HFF-Myc (cell line): ENCODE measurements around the gene SCARF2.
"Not testable (repeated sequence)": the region's sequence is repeated elsewhere in the genome, so short reads cannot be mapped to it uniquely, and the experiment has no call there.

Experiments used
- DNase-seq: peaks from one replicate; pipeline ENCODE4 v3.0.0-alpha.2; 2011; ENCODE audit warnings: low read depth; ENCODE audit errors: extremely low read depth
- H3K4me3 ChIP-seq: replicated peaks from 2 replicates; pipeline ENCODE4 v1.5.1; 2011; ENCODE audit warnings: low read depth, mild to moderate bottlenecking, control low read depth, low read length
- TF ChIP-seq, protein P1 (sequence below): IDR thresholded peaks from 2 replicates; pipeline ENCODE4 v1.5.1; 2012; ENCODE audit warnings: mild to moderate bottlenecking, low read depth, low read length, control low read depth; ENCODE audit errors: missing control alignments

SCARF2 gene

GRCh38 chr22:20395907-20396287, 41.7 kb downstream of the SCARF2 start:
- peak overlapping the region; percentile 64 for H3K4me3 ChIP-seq
- DNase-seq, result no peak
- TF ChIP-seq, protein P1, sequence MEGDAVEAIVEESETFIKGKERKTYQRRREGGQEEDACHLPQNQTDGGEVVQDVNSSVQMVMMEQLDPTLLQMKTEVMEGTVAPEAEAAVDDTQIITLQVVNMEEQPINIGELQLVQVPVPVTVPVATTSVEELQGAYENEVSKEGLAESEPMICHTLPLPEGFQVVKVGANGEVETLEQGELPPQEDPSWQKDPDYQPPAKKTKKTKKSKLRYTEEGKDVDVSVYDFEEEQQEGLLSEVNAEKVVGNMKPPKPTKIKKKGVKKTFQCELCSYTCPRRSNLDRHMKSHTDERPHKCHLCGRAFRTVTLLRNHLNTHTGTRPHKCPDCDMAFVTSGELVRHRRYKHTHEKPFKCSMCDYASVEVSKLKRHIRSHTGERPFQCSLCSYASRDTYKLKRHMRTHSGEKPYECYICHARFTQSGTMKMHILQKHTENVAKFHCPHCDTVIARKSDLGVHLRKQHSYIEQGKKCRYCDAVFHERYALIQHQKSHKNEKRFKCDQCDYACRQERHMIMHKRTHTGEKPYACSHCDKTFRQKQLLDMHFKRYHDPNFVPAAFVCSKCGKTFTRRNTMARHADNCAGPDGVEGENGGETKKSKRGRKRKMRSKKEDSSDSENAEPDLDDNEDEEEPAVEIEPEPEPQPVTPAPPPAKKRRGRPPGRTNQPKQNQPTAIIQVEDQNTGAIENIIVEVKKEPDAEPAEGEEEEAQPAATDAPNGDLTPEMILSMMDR, result no peak

DNA sequence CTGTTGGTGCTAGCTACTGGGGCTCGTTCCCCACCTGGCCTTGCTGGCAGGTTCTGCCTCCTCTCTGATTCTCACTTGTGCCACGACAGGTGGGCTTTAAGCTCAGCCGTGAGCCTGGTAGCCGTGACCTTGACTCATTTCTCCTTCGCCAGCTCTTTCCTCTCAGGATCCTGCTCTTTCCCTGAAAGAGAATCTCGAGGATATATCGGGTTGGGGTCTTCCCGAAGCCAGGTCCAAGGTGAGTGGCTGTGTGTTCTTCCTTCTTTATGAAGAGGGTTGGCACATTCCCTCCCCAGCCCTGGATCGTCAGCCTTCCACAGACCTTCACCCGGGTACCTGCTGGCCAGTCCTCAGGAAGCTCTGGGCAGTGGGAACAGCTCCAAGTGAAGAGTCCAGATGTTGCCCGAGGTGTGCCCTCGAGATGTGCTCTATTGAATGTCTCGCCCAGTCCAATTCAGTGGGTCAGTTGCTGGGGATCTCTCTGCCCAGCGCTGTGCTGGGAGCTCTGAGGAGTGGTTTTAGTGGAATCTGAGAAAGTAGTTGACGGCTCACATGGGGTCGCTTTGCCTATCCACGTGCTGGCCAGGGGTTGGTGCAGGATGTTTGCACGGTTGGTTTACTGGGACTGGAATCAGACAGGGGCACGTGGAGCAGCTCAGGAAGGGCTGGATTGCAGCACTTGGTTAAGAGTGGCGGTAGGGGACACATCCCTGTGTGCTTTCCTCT, 42.3 kb downstream of the SCARF2 start:
- no peak for DNase-seq
- TF ChIP-seq, protein P1, result no peak
- H3K4me3 ChIP-seq, result peak overlapping the region; percentile 64

DNA sequence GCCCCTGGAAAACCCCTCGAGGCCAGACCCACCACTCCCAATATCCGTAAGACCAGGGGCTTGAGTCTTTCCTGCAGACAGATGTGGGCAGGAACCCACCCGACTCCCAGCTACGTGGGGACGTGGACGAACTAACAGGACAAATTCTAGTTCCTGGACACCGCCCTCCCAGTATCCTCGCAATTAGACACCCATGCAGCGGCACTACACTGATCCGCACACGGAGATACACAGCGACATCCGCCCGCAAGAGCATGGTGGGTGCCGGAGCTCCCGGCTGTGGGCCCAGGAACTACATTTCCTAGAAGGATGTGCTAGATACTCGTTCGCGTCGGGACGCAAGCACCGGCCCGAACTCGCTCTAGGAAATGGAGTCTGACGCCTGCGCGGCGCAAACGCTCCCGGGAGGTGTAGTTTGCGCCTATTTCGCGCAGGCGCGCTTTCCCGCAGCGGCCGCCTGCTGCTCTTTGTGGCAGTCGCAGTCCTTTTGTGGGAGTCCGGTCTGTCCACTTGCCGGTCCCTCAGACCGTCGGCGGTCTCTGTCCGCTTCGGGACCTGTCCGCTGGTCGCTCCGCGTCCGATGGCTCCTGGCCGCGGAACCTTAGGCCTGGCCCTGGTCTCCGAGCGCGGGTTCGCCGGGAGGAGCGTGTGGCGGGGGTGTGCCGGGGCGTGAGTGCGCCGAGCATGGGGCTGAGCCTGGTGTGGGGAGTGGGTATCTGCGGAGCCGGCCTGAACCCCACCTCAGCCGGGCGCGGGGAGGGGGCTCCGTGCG, 43.7 kb downstream of the SCARF2 start, which contains the start of gene ZNF74:
Gene ZNF74, plus strand, starts transcription at position 447 of the 772 bp plus-strand sequence. CDS start 478 bp downstream, outside the sequence.
- DNase-seq, result peak; percentile 77
- TF ChIP-seq, protein P1, result no peak
- peak within 1 kb of the TSS; percentile 64 for H3K4me3 ChIP-seq

DNA sequence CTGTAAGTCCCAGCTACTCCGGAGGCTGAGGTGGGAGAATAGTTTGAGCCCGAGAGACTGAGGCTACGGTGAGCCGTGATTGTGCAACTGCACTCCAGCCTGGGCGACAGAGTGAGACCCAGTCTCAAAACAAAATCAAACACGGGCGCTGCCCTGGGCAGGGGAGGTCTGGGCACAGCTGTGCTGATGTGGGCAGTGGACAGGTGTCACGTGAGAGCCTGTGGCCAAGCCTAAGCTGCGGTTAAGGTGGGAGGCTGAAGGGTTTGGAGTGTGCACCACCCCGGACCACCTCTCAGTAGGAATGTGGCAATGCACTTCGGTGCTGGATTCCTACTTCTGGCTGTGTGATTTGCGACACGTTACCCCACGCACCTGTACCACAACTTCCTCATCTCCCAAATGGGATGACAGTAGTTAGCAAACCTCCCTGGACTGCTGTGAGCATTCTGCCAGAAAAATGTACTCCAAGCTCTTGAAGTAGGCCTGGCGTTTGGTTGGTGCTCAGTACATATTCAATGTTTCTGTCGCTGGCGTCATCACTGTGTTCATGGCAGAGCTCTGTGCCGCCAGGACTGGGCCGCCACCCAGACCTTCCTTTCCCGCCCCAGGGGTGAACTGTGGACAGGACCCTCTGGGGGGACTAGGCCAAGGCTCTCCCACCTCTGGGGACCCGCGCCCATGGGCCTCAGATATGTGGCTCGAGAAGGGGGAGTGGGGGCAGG, 44.5 kb downstream of the SCARF2 start:
- H3K4me3 ChIP-seq, result peak overlapping the region; percentile 64
- TF ChIP-seq, protein P1, result no peak
- no peak for DNase-seq

GRCh38 chr22:20392365-20392881, 45.2 kb downstream of the SCARF2 start:
- not testable (repeated sequence) for DNase-seq

DNA sequence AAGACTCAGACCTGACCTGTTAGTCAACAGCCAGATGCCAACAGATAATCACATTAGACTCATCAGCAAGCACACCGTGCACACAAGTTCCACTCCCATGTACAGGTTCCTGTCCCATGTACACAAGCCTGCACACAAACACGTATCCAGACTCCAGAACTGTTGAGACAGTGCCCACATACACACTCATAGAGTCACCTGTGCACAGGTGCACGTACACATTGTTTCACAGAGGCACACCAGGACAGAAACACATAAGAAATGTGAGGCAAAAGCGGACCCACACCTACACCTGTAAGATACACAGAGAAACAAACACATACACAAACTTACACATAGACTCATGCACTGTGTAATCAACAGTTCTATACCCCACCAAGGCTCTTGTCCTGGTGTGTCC, 46.4 kb downstream of the SCARF2 start:
- TF ChIP-seq, protein P1, result no peak
- DNase-seq, result no peak
- no peak overlapping the region for H3K4me3 ChIP-seq

More at GRCh38 chr22:20392365-20392881, 45.2 kb downstream of the SCARF2 start:
- not testable (repeated sequence) for H3K4me3 ChIP-seq
